ENCODE data around the gene TGFBR3L.

Gene TGFBR3L

DNA sequence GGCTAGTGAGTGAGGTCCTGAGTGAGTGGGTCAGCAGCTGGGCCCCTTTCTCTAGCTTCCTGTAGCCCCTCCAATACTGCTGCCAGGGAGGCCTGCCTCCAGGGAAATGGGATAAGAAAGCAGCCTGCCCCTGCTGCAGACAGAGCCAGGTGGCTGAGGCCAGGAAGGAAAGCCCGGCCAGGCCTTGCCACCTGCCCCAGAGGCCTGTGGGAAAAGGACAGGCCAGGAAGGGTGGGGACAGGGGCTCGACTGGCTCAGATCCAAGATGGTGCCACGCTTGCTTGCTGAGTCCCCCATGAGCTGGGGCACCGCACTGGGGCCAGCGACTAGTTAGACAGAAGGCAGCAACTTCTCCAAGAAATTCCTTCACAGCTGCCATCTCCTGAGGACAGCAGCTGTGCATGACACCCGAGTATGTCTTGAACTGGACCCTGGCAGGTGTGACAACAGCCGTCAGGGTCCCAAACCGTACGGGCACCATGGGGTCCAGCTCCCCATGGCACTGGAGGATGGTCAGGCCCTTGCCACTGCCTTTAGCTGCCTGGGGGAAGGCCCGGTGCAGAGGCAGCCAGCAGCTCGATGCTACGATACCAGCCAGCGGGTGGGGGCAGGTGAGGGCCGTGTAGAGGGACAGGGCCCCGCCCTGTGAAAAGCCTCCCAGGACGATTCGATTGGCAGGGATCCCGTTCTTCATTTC is 35.4 kb upstream of the TGFBR3L start:
- no peak for TF ChIP-seq CTCF (conservative IDR thresholded peaks at IDR 0.05; ENCODE audit: low read depth)
- no peak overlapping the region for H3K27ac ChIP-seq
- POLR2A ChIA-PET (ENCODE audit: low non-redundant PET) = interaction anchor here (1.6 kb wide), 1 partner anchor 9 kb away, joined by 5 read pairs; the partner anchor contains the start of gene LRRC8E
- DNase-seq (ENCODE audit: low spot score) = no peak
- CTCF ChIA-PET = interaction anchor here (0.7 kb wide), 1 partner anchor 37 kb away, joined by 3 read pairs; no protein-coding TSS in a partner anchor

- no peak overlapping the region for H3K27ac ChIP-seq
- DNase-seq (ENCODE audit: low spot score) = no peak
- no peak for TF ChIP-seq CTCF (conservative IDR thresholded peaks at IDR 0.05; ENCODE audit: low read depth)
- ChIA-PET CTCF (no interaction called here), POLR2A (ENCODE audit: low non-redundant PET) (interaction anchor here (1.6 kb wide), 1 partner anchor 9 kb away, joined by 5 read pairs; the partner anchor contains the start of gene LRRC8E)
Observed at GRCh38 chr19:7879836-7880235, 34.8 kb upstream of the TGFBR3L start.

- DNase-seq (ENCODE audit: low spot score) = no peak
- ChIA-PET POLR2A (ENCODE audit: low non-redundant PET) (no interaction called here), CTCF (no interaction called here)
- no peak for TF ChIP-seq CTCF (conservative IDR thresholded peaks at IDR 0.05; ENCODE audit: low read depth)
- H3K27ac ChIP-seq = no peak overlapping the region
Observed at GRCh38 chr19:7881910-7882309, 32.7 kb upstream of the TGFBR3L start.

GRCh38 chr19:7883105-7883504 is 31.5 kb upstream of the TGFBR3L start:
- no peak for TF ChIP-seq CTCF (conservative IDR thresholded peaks at IDR 0.05; ENCODE audit: low read depth)
- ChIA-PET POLR2A (ENCODE audit: low non-redundant PET) (no interaction called here), CTCF (interaction anchor here (1.0 kb wide), 1 partner anchor 15 kb away, joined by 5 read pairs; no protein-coding TSS in a partner anchor)
- H3K27ac ChIP-seq = 0 out of 2 replicates have a peak overlapping the region, but pooled peaks have one; percentile 19
- no peak for DNase-seq (ENCODE audit: low spot score)

DNA sequence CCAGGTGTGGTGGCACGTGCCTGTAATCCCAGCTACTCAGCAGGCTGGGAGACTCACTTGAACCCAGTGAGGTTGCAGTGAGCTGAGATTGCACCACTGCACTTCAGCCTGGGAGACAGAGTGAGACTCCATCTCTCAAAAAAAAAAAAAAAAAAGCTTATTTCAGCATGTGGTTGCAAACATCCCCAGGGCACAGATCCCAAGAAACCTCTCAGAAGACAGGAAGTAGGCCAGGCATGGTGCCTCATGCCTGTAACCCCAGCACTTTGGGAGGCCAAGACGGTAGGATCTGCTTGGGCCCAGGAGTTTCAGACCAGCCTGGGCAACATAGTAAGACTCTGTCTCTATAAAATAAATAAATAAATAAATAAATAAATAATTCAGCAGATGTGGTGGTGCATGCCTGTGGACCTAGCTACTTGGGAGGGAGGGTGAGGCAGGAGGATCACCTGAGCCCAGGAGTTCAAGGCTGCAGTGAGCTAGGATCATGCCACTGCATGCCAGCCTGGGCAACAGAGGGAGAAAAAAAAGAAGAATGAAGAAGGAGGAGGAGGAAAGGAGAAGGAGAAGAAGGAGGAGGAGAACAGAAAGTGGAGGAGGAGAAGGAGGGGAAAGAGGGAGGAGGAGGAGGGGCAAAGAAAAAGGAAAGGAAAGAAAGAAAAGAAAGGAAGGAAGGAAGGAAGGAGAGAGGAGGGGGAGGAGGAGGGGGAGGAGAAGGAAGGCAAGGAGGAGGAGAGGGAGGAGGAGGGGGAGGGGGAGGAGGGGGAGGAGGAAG is 30.6 kb upstream of the TGFBR3L start:
- ChIA-PET CTCF (no interaction called here), POLR2A (ENCODE audit: low non-redundant PET) (interaction anchor here (0.6 kb wide), 1 partner anchor 8 kb away, joined by 3 read pairs; no protein-coding TSS in a partner anchor)
- no peak for DNase-seq (ENCODE audit: low spot score)
- no peak for TF ChIP-seq CTCF (conservative IDR thresholded peaks at IDR 0.05; ENCODE audit: low read depth)
- H3K27ac ChIP-seq = 0 out of 2 replicates have a peak overlapping the region, but pooled peaks have one; percentile 19

GRCh38 chr19:7885818-7886217 is 28.8 kb upstream of the TGFBR3L start:
- ChIA-PET CTCF (no interaction called here), POLR2A (ENCODE audit: low non-redundant PET) (no interaction called here)
- no peak overlapping the region for H3K27ac ChIP-seq
- TF ChIP-seq CTCF (conservative IDR thresholded peaks at IDR 0.05; ENCODE audit: low read depth) = no peak
- DNase-seq (ENCODE audit: low spot score) = no peak

All from RWPE1 (cell line).